Thyroid gland (tissue), 4 donors: Measurements from ENCODE around the gene SLC25A17. TPM values are rescaled to one million over a fixed set of nuclear protein-coding genes. Genes with fewer than 3 reads are reported as not detected.

Experiments used
- DNase-seq, 2 donors: peaks; one replicate each; pipeline ENCODE4 v3.0.0-alpha.2; 2019
- H3K27ac ChIP-seq, 3 donors: fragments of 200-600 bp; sonication (generic); 1 replicate in 2 of 3; 2 replicates in 1 of 3; pipeline ENCODE4 v1.5.1; 2016 to 2019; ENCODE audit warnings: mild to moderate bottlenecking in 1 of 3, moderate library complexity in 1 of 3
- H3K27me3 ChIP-seq: fragments of 200-600 bp; sonication (generic); one replicate; pipeline ENCODE4 v1.5.1; 2019
- H3K36me3 ChIP-seq, 2 donors: fragments of 200-600 bp; sonication (generic); one replicate each; pipeline ENCODE4 v1.5.1; 2016 to 2019
- H3K4me1 ChIP-seq, 2 donors: fragments of 200-600 bp; sonication (generic); one replicate each; pipeline ENCODE4 v1.5.1; 2017 to 2019
- H3K4me3 ChIP-seq, 3 donors: fragments of 200-600 bp; sonication (generic); replicated peaks in 1 of 3; 1 replicate in 2 of 3; 2 replicates in 1 of 3; pipeline ENCODE4 v1.5.1; 2016; ENCODE audit warnings: mild to moderate bottlenecking in 1 of 3
- H3K9me3 ChIP-seq: fragments of 200-600 bp; sonication (generic); one replicate; pipeline ENCODE4 v1.5.1; 2017
- CTCF ChIP-seq, 6 experiments: fragments of 200-600 bp in 3 of 6; fragments of 450-650 bp in 3 of 6; sonication (generic) in 3 of 6; IDR thresholded peaks; one replicate each; pipeline ENCODE4 v1.5.1; 2016 to 2019; ENCODE audit warnings: antibody characterized with exemption in 6 of 6, mild to moderate bottlenecking in 2 of 6, inconsistent platforms in 1 of 6, moderate library complexity in 1 of 6
- POLR2A ChIP-seq, 2 donors: fragments of 450-650 bp; IDR thresholded peaks; one replicate each; pipeline ENCODE4 v1.6.1; 2017; ENCODE audit warnings: antibody characterized with exemption in 2 of 2, mild to moderate bottlenecking in 2 of 2, moderate library complexity in 1 of 2
- WGBS, 2 donors: methylation state at CpG; one replicate each; pipeline ENCODE4 v1.1.5; 2017; 5-methylcytosine and 5-hydroxymethylcytosine counted together
- intact Hi-C: fragments of 100-400 bp; cut with DNase I; formaldehyde crosslinking; loops from one replicate; pipeline ENCODE4 v1.15.1; 2023
- total RNA-seq, 4 donors: library from RNA; depleted of rRNA; stranded (reverse); fragments of >200 nt; gene quantifications; one replicate each; pipeline ENCODE4 v1.2.3, GENCODE V29; 2016

SLC25A17 gene
- total RNA-seq, 4 donors from 2014 or later, result 15.5 to 25.0 (median 20.9) TPM

- TF ChIP-seq POLR2A (IDR thresholded peaks at IDR 0.05) (no peak), CTCF (IDR thresholded peaks at IDR 0.05) (no peak)
- no peak for DNase-seq
- Histone ChIP-seq H3K27me3 (no peaks in the 10 kb centered on the region), H3K4me1 (peaks cover 13 to 18% of the 10 kb centered on the region in 2 donors), H3K9me3 (no peaks in the 10 kb centered on the region), H3K27ac (no peak overlapping the region), H3K4me3 (no peak overlapping the region), H3K36me3 (no peaks in the 10 kb centered on the region)
- intact Hi-C loops, result loop anchor here (10.0 kb wide), 1 partner anchor 318 kb away; no protein-coding TSS in a partner anchor
- WGBS, 2 donors, result 96 to 97% methylated on average over 11 of the region's 11 CpGs
These were observed 66.0 kb downstream of the SLC25A17 start for GRCh38 chr22:40753114-40753513.

GRCh38 chr22:40751250-40751649 is 67.9 kb downstream of the SLC25A17 start:
- 40 to 61% methylated on average over 3 of the region's 3 CpGs for WGBS, 2 donors

GRCh38 chr22:40749829-40750228 is 69.3 kb downstream of the SLC25A17 start:
- no peak for TF ChIP-seq CTCF (IDR thresholded peaks at IDR 0.05)
- TF ChIP-seq POLR2A (IDR thresholded peaks at IDR 0.05), result no peak
- intact Hi-C loops, result loop anchor here (10.0 kb wide), 1 partner anchor 315 kb away; no protein-coding TSS in a partner anchor
- Histone ChIP-seq H3K36me3 (no peaks in the 10 kb centered on the region), H3K27me3 (no peaks in the 10 kb centered on the region), H3K4me3 (no peak overlapping the region), H3K9me3 (no peaks in the 10 kb centered on the region), H3K27ac (peak overlapping the region in 1 of 3 donors; percentile 71), H3K4me1 (peaks cover 21 to 34% of the 10 kb centered on the region in 2 donors)
- DNase-seq, result no peak

More at GRCh38 chr22:40751250-40751649, 67.9 kb downstream of the SLC25A17 start:
- TF ChIP-seq CTCF (IDR thresholded peaks at IDR 0.05), result no peak
- no peak for TF ChIP-seq POLR2A (IDR thresholded peaks at IDR 0.05)
- Histone ChIP-seq H3K27me3 (no peaks in the 10 kb centered on the region), H3K4me1 (peaks cover 21 to 34% of the 10 kb centered on the region in 2 donors), H3K27ac (peak overlapping the region; percentile 42 to 71 (median 54)), H3K9me3 (no peaks in the 10 kb centered on the region), H3K36me3 (no peaks in the 10 kb centered on the region), H3K4me3 (no peak overlapping the region)
- intact Hi-C loops, result loop anchor here (10.0 kb wide), 1 partner anchor 316 kb away; no protein-coding TSS in a partner anchor
- no peak for DNase-seq

- no peak overlapping the region for H3K27ac ChIP-seq
These were observed 70.5 kb downstream of the SLC25A17 start for GRCh38 chr22:40748388-40749355.

More at GRCh38 chr22:40748388-40749355, 70.5 kb downstream of the SLC25A17 start:
- H3K36me3 ChIP-seq, result no peaks in the 10 kb centered on the region
- 87 to 94% methylated on average over 14 to 19 of the region's 19 CpGs for WGBS, 2 donors
- DNase-seq, result no peak
- TF ChIP-seq CTCF (IDR thresholded peaks at IDR 0.05), result no peak
- TF ChIP-seq POLR2A (IDR thresholded peaks at IDR 0.05), result no peak
- intact Hi-C loops, result no loop called here
- H3K9me3 ChIP-seq, result no peaks in the 10 kb centered on the region
- H3K27me3 ChIP-seq, result no peaks in the 10 kb centered on the region
- H3K4me3 ChIP-seq, result no peak overlapping the region
- peaks cover 22 to 36% of the 10 kb centered on the region in 2 donors for H3K4me1 ChIP-seq
